ENCODE results near the gene MAFB.

GRCh38 chr20:40711079-40711478 lies 22.0 kb upstream of the MAFB start:
- TF ChIP-seq CTCF (IDR thresholded peaks at IDR 0.05): no peak
- no peak for TF ChIP-seq POLR2A (IDR thresholded peaks at IDR 0.05)
- no peak for TF ChIP-seq POLR2AphosphoS5 (IDR thresholded peaks at IDR 0.05)
- no peak for TF ChIP-seq EP300 (IDR thresholded peaks at IDR 0.05)
